ENCODE measurements around the gene IVD. TPM values are rescaled to one million over a fixed set of nuclear protein-coding genes. Genes with fewer than 3 reads are reported as not detected.

The IVD gene
- total RNA-seq, 1 donor from 2014 or later = 86.6 TPM

DNA sequence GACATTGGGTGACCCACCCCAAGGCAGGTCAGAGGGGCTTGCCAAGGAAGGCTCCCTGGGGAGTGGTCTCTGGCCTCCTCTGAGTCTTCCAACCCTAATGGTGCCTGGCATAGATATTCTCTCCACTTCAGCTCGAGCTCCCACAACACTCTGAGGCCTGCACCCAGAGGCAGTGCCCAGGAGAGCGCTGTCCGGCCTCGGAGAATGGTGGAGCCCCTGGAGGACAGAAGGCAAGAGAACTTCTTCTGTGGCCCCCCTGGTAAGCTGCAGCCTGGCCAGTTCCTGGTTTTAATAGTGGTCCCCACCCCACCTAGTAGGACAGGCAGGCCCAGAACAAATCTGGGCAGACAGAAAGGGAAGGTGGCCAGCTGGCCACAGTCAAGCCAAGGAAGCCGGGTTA, 40.6 kb upstream of the IVD start:
- Mint-ChIP-seq H3K4me1 (ENCODE audit: unreplicated experiment) (no peaks in the 10 kb centered on the region), H3K27me3 (peaks cover 75% of the 10 kb centered on the region), H3K36me3 (no peaks in the 10 kb centered on the region), H3K27ac (no peak overlapping the region), H3K9me3 (no peaks in the 10 kb centered on the region), H3K4me3 (no peak overlapping the region)
- TF ChIP-seq CTCF (conservative IDR thresholded peaks at IDR 0.05) = no peak
- DNase-seq (ENCODE audit: extremely low spot score, unreplicated experiment) = no peak

DNA sequence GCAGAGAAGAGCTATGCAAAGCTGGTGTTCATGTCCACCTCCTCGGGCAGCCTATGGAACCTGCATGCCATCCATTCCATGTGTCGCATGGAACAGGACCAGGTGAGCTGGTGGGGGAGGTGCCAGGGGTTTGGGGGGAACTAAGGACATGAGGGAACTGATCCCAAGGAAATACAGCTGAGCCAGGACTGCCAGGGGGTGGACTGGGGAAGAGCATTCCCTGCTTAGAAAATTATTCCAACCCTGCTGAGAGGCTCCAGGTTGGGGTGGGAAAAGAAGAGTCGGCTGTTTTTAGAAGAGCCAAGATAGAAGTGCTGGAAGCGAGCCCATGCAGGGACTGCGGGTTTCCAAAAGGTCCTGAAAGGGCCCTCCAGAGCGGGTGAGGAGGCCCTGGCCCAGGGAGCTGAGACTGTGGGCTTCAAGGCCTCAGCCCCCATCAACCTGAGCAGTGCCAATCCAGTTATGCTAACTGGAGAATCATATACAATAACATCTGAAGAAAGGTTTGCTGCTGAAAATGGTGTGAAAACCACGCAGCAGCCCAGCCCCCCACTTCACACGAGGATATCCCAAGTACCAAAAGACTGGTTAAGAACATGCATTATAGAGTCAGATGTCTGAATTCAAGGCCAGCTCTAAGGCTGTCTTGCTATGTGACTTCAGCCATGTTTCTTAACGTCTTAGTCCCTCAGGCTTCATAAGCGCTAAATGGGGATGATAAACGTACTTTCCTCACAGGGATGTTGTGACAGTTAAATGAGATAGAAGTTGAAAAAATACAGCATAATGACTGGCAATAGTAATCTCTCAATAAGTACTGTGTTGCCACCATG, 39.8 kb upstream of the IVD start:
- Mint-ChIP-seq H3K9me3 (no peaks in the 10 kb centered on the region), H3K27me3 (peaks cover 69% of the 10 kb centered on the region), H3K36me3 (no peaks in the 10 kb centered on the region), H3K4me3 (no peak overlapping the region), H3K27ac (no peak overlapping the region), H3K4me1 (ENCODE audit: unreplicated experiment) (no peaks in the 10 kb centered on the region)
- no peak for DNase-seq (ENCODE audit: extremely low spot score, unreplicated experiment)
- TF ChIP-seq CTCF (conservative IDR thresholded peaks at IDR 0.05) = no peak

DNA sequence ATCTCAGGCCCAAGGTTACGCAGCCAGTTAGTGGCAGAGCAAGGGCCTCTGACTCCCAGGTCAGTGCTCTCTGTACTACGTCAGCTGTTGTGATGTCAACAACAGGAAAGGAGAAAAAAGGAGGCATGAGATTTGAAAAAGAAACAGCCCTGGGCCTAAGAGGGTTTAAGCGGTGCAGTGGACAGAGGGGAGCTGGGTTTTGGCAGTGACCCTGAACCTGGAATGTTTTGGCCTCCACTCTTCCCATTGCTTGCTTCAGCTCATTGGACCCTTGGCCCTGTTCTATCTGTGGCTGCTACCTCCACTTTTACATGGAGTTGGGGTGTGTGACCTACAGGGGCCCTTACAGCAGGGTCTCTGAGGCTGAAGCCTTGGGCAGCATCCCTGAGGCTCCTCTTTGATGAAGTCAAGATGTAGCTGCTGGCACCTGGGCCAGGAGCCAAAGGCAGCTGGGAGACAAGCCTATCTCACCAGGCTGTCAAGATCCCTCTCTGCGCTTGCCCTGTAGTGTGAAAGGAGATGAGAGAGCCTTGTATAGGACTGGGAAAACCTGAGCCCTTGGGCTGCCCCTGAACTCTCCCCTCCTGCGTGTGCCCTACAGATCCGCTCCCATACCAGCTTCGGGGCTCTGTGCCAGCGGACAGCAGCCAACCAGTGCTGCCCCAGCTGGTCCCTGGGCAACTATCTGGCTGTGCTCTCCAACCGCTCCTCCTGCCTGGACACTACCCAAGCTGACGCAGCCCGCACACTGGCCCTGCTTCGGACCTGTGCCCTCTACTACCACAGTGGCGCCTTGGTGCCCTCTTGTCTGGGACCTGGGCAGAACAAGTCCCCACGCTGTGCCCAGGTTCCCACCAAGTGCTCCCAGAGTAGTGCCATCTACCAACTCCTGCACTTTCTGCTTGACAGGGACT, 38.9 kb upstream of the IVD start:
- Mint-ChIP-seq H3K27ac (no peak overlapping the region), H3K27me3 (peaks cover 69% of the 10 kb centered on the region), H3K36me3 (no peaks in the 10 kb centered on the region), H3K4me1 (ENCODE audit: unreplicated experiment) (no peaks in the 10 kb centered on the region), H3K4me3 (no peak overlapping the region), H3K9me3 (no peaks in the 10 kb centered on the region)
- TF ChIP-seq CTCF (conservative IDR thresholded peaks at IDR 0.05) = no peak
- DNase-seq (ENCODE audit: extremely low spot score, unreplicated experiment) = no peak

- Mint-ChIP-seq H3K27me3 (peaks cover 63% of the 10 kb centered on the region), H3K36me3 (no peaks in the 10 kb centered on the region), H3K4me1 (ENCODE audit: unreplicated experiment) (no peaks in the 10 kb centered on the region), H3K4me3 (no peak overlapping the region), H3K27ac (no peak overlapping the region), H3K9me3 (no peaks in the 10 kb centered on the region)
- no peak for DNase-seq (ENCODE audit: extremely low spot score, unreplicated experiment)
- no peak for TF ChIP-seq CTCF (conservative IDR thresholded peaks at IDR 0.05)
Observed at GRCh38 chr15:40367371-40367685, 38.3 kb upstream of the IVD start.

DNA sequence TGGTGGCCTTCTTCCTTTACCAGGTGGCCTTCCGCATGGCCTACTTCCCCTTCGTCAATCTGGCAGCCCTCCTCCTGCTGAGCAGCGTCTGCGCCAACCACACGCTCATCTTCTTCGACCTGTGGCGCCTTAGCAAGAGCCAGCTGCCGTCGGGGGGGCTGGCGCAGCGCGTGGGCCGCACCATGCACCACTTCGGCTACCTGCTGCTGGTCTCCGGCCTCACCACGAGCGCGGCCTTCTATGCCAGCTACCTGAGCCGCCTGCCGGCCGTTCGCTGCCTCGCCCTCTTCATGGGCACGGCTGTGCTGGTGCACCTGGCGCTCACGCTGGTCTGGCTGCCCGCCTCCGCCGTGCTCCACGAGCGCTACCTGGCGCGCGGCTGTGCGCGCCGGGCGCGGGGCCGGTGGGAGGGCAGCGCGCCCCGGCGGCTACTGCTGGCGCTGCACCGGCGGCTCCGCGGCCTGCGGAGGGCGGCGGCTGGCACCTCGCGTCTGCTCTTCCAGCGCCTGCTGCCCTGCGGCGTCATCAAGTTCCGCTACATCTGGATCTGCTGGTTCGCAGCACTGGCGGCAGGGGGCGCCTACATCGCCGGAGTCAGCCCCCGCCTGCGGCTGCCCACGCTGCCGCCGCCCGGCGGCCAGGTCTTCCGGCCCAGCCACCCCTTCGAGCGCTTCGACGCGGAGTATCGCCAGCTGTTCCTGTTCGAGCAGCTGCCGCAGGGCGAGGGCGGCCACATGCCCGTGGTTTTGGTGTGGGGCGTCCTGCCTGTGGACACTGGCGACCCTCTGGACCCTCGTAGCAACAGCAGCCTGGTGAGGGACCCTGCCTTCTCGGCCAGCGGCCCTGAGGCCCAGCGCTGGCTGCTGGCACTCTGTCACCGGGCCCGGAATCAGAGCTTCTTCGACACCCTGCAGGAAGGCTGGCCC, 37.6 kb upstream of the IVD start:
- peaks cover 57% of the 10 kb centered on the region for H3K27me3 Mint-ChIP-seq
- TF ChIP-seq CTCF (conservative IDR thresholded peaks at IDR 0.05) = peak; percentile 90
- no peaks in the 10 kb centered on the region for H3K36me3 Mint-ChIP-seq
- DNase-seq (ENCODE audit: extremely low spot score, unreplicated experiment) = peak; percentile 87
- no peak overlapping the region for H3K4me3 Mint-ChIP-seq
- H3K9me3 Mint-ChIP-seq = no peaks in the 10 kb centered on the region
- H3K4me1 Mint-ChIP-seq (ENCODE audit: unreplicated experiment) = no peaks in the 10 kb centered on the region
- H3K27ac Mint-ChIP-seq = no peak overlapping the region
